DND-41 (cell line): ENCODE results near the gene RYR2.

Experiments used
- CTCF ChIP-seq: IDR thresholded peaks from 2 replicates; pipeline ENCODE4 v1.5.1; 2012; ENCODE audit warnings: borderline replicate concordance, low read length, moderate library complexity, mild to moderate bottlenecking; ENCODE audit not compliant: poor library complexity, severe bottlenecking; ENCODE audit errors: extremely low read depth
- EZH2 ChIP-seq: IDR thresholded peaks from 3 replicates; pipeline ENCODE4 v1.6.1; 2012; ENCODE audit warnings: borderline replicate concordance, low read depth, mild to moderate bottlenecking, moderate library complexity, low read length, inconsistent platforms; ENCODE audit not compliant: severe bottlenecking

GRCh38 chr1:237120683-237121082, 78.7 kb downstream of the RYR2 start:
- TF ChIP-seq EZH2 (no peak), CTCF (no peak)
